K562 (cell line): ENCODE measurements around the gene LMNA. TPM values are rescaled to one million over a fixed set of nuclear protein-coding genes. Genes with fewer than 3 reads are reported as not detected.

Source experiments
- ATAC-seq: fragments of 200-7000 bp; cut with Tn5 transposase; 3 replicates; pipeline ENCODE4 v1.9.1; 2020; ENCODE audit warnings: moderate library complexity
- BruUV-seq: library from RNA; stranded (reverse); fragments of 400-500 nt; replicated peaks from 2 replicates; lab custom pipeline; 2021; lab: Mats Ljungman, UMichigan
- CTCF ChIA-PET: fragments of 300-600 bp; formaldehyde crosslinking; extraction: SDS; loops from one replicate; lab custom pipeline; 2021; ENCODE audit warnings: low intra/inter-chr PET ratio; lab: Yijun Ruan, JAX
- POLR2A ChIA-PET: fragments of 300-600, 350-650 bp; sonication (Branson Sonifier 250); formaldehyde crosslinking; extraction: SDS; loops from one replicate; lab custom pipeline; 2021; ENCODE audit warnings: antibody characterized with exemption, inconsistent platforms; lab: Yijun Ruan, JAX
- DNase-seq, 4 experiments: peaks; one replicate each; pipeline versions ENCODE4 v3.0.0 to v3.0.0-alpha.2; 2011 to 2018; ENCODE audit warnings: low spot score in 3 of 4, mixed read lengths in 3 of 4; ENCODE audit errors: extremely low read depth in 1 of 4
- FAIRE-seq: peaks from 2 replicates; lab custom pipeline; 2011; peaks lifted over from hg19 to GRCh38; lab: Jason Lieb, UNC
- H2AFZ ChIP-seq: 2 replicates; pipeline ENCODE4 v1.6.0; 2011; ENCODE audit warnings: low read depth, low read length, control low read depth, inconsistent platforms
- H3K27ac ChIP-seq: fragments of 200-600 bp; 3 replicates; pipeline ENCODE4 v1.8.0; 2011; ENCODE audit warnings: low read depth, mild to moderate bottlenecking, control low read depth, inconsistent platforms, low read length, moderate library complexity, mixed read lengths; ENCODE audit errors: extremely low read depth
- H3K27me3 ChIP-seq, 2 experiments: fragments of 300-600 bp in 1 of 2; 2 replicates in 1 of 2; 3 replicates in 1 of 2; pipeline versions ENCODE4 v1.6.0 to v1.8.0; 2011; ENCODE audit warnings: inconsistent platforms in 2 of 2, low read length in 2 of 2, mild to moderate bottlenecking in 1 of 2, mixed read lengths in 1 of 2, moderate library complexity in 1 of 2; ENCODE audit not compliant: control insufficient read depth in 2 of 2, insufficient read depth in 2 of 2
- H3K36me3 ChIP-seq: fragments of 300-600 bp; 3 replicates; pipeline ENCODE4 v1.8.0; 2011; ENCODE audit warnings: mild to moderate bottlenecking, low read length, inconsistent platforms; ENCODE audit not compliant: control insufficient read depth, insufficient read depth
- H3K4me1 ChIP-seq, 2 experiments: fragments of 200-600 bp in 1 of 2; replicated peaks in 1 of 2; 2 replicates in 1 of 2; 3 replicates in 1 of 2; pipeline versions ENCODE4 v1.5.1 to v1.8.0; 2011; ENCODE audit warnings: inconsistent platforms in 2 of 2, low read length in 2 of 2, mild to moderate bottlenecking in 1 of 2, mixed read lengths in 1 of 2, moderate library complexity in 1 of 2; ENCODE audit not compliant: control insufficient read depth in 2 of 2, insufficient read depth in 2 of 2
- H3K4me2 ChIP-seq: 2 replicates; pipeline ENCODE4 v1.6.1; 2011; ENCODE audit warnings: low read length, control low read depth, inconsistent platforms, mixed read lengths; ENCODE audit not compliant: insufficient read depth
- H3K4me3 ChIP-seq: fragments of 200-600 bp; sonication (generic), shearing (Covaris generic); 2 replicates; pipeline ENCODE4 v1.5.1; 2016; ENCODE audit warnings: control low read depth, inconsistent platforms
- H3K79me2 ChIP-seq: fragments of 200-600 bp; 3 replicates; pipeline ENCODE4 v1.8.0; 2011; ENCODE audit warnings: low read length, inconsistent platforms; ENCODE audit not compliant: control insufficient read depth, insufficient read depth
- H3K9ac ChIP-seq, 2 experiments: 2 replicates each; pipeline versions ENCODE4 v1.6.0 to v1.6.1; 2011; ENCODE audit warnings: low read depth in 2 of 2, low read length in 2 of 2, control low read depth in 1 of 2, inconsistent platforms in 1 of 2, mild to moderate bottlenecking in 1 of 2, mixed read lengths in 1 of 2; ENCODE audit not compliant: insufficient read depth in 1 of 2
- H3K9me1 ChIP-seq: one replicate; pipeline ENCODE4 v1.6.0; 2011; ENCODE audit warnings: inconsistent platforms, mild to moderate bottlenecking, low read length, moderate library complexity; ENCODE audit not compliant: control insufficient read depth, insufficient read depth
- H3K9me3 ChIP-seq: replicated peaks from 2 replicates; pipeline ENCODE4 v1.5.1; 2011; ENCODE audit warnings: low read depth, low read length, inconsistent platforms; ENCODE audit not compliant: control insufficient read depth, insufficient read depth
- H4K20me1 ChIP-seq: replicated peaks from 2 replicates; pipeline ENCODE4 v1.6.1; 2011; ENCODE audit warnings: low read length, inconsistent platforms, mixed read lengths; ENCODE audit not compliant: control insufficient read depth, insufficient read depth
- SAP30 ChIP-seq: fragments of 200-600 bp; sonication (generic); IDR thresholded peaks from 2 replicates; pipeline ENCODE4 v1.6.1; 2012; ENCODE audit warnings: borderline replicate concordance, low read depth, mild to moderate bottlenecking, moderate library complexity, low read length, control low read depth, inconsistent platforms; ENCODE audit not compliant: insufficient read depth, poor library complexity, severe bottlenecking
- SMAD3 ChIP-seq: fragments of 450-650 bp; formaldehyde crosslinking; conservative IDR thresholded peaks from 2 replicates; pipeline ENCODE4 v1.4.0; 2020; ENCODE audit warnings: mild to moderate bottlenecking
- SRSF3 ChIP-seq: fragments of 200-400 bp; formaldehyde crosslinking; IDR thresholded peaks from 2 replicates; pipeline ENCODE4 v1.6.1; 2016; ENCODE audit warnings: mild to moderate bottlenecking, low read length, moderate library complexity; ENCODE audit not compliant: insufficient read depth
- ZNF583 ChIP-seq: fragments of 250-450 bp; sonication (Bioruptor Pico); IDR thresholded peaks from 2 replicates; pipeline ENCODE4 v1.4.0; 2020
- WGBS: fragments of 100-300 bp; shearing (Covaris generic); methylation state at CpG from one replicate; pipeline ENCODE4 v1.1.6; 2016; ENCODE audit warnings: low coverage, mixed read lengths; ENCODE audit not compliant: insufficient coverage; ENCODE audit errors: missing lambda C conversion rate; 5-methylcytosine and 5-hydroxymethylcytosine counted together
- in situ Hi-C: fragments of 300-500 bp; cut with MboI; formaldehyde crosslinking; loops from 4 replicates; pipeline ENCODE4 v1.15.0; 2018; ENCODE audit warnings: inconsistent platforms, mixed read lengths
- intact Hi-C: fragments of 100-400 bp; cut with micrococcal nuclease; formaldehyde crosslinking; loops from 2 replicates; pipeline ENCODE4 v1.14.2; 2022
- polyA plus RNA-seq, 8 experiments: library from polyadenylated mRNA; depleted of rRNA in 4 of 8; stranded (reverse) in 5 of 8; unstranded in 3 of 8; fragments of >200 nt; fragmentation: Nextera tagmentation in 2 of 8; fragmentation: Illumina TruSeq in 1 of 8; extraction: Ambion mirVana in 2 of 8; extraction: Trizol in 1 of 8; gene quantifications; 2 replicates each; pipeline versions ENCODE4 v1.2.1 to v1.2.3, GENCODE V29; 2011 to 2014; ENCODE audit warnings: inconsistent platforms in 1 of 8, missing spikeins in 1 of 8
- total RNA-seq, 7 experiments: library from RNA; depleted of rRNA in 6 of 7; stranded (reverse); fragments of >200 nt in 6 of 7; fragmentation: Illumina TruSeq in 2 of 7; extraction: Trizol in 2 of 7; gene quantifications; 2 replicates each; pipeline versions ENCODE4 v1.2.1 to v1.2.3, GENCODE V29; 2011 to 2021; ENCODE audit warnings: low replicate concordance in 1 of 7
- TF ChIP-seq, protein P1 (sequence below): fragments of 450-650 bp; formaldehyde crosslinking; IDR thresholded peaks from 2 replicates; pipeline ENCODE4 v1.4.0; 2020; ENCODE audit warnings: mild to moderate bottlenecking, mixed read lengths

LMNA gene
- total and polyA plus RNA-seq, 9 of the 15 experiments (the other 6 are each of a cell fraction or from before 2014, with no cell fraction given), result 1.00 to 347 (median 88.2) TPM

DNA sequence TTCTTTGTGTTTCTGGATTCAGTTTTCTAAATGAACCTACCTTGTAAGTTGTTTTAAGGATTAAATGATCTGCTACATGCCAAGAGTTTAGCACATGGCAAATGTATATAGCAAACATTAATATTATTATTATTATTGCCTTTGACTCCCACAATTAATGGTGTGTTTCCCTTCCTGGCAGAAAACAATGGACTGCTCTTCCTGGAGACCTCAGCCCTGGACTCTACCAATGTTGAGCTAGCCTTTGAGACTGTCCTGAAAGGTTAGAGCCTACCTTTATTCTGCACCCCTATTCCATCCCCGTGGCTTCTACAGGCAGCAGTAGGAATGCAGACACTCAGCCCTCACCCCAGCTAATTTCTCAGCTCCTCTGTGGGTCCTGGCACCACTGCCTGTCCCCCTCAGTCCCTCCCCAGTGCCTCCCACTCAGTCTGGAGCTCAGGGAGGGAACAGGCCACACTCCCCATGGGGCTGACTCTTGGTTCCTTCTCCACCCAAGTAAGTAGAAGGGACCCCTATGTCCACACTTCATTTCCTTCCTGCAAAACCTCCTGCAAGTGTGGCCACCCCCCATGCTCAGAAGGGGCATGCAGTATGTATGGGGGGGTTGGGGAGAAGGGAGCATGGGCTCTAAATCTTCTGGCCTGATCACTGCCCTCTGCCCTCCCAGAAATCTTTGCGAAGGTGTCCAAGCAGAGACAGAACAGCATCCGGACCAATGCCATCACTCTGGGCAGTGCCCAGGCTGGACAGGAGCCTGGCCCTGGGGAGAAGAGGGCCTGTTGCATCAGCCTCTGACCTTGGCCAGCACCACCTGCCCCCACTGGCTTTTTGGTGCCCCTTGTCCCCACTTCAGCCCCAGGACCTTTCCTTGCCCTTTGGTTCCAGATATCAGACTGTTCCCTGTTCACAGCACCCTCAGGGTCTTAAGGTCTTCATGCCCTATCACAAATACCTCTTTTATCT is 44.7 kb upstream of the LMNA start:
- no peak for ATAC-seq
- H3K4me2 ChIP-seq, result no peak overlapping the region
- no peaks in the 10 kb centered on the region for H4K20me1 ChIP-seq
- no peaks in the 10 kb centered on the region for H3K9me3 ChIP-seq
- H3K79me2 ChIP-seq, result no peaks in the 10 kb centered on the region
- no peak overlapping the region for H2AFZ ChIP-seq
- POLR2A ChIA-PET, result interaction anchor here (0.6 to 0.7 kb wide), 2 partner anchors 9 to 13 kb away, joined by 3 to 4 read pairs; no protein-coding TSS in a partner anchor
- no peak overlapping the region for H3K4me3 ChIP-seq
- H3K4me1 ChIP-seq, result peaks cover 0 to 7% of the 10 kb centered on the region in 2 experiments; a peak in 3 of 5 replicates
- H3K27me3 ChIP-seq, result no peaks in the 10 kb centered on the region
- in situ Hi-C loops (loop anchor here (5.0 kb wide), 1 partner anchor 137 kb away; the partner anchor contains the start of gene KHDC4), intact Hi-C loops (loop anchor here (5.0 kb wide), 3 partner anchors 42 to 332 kb away; no protein-coding TSS in a partner anchor)
- 46% methylated on average over 3 of the region's 3 CpGs for WGBS
- 0 out of 3 replicates have a peak, but pooled peaks cover 3% of the 10 kb centered on the region for H3K36me3 ChIP-seq
- no peaks in the 10 kb centered on the region for H3K9me1 ChIP-seq
- CTCF ChIA-PET, result no interaction called here
- DNase-seq, result no peak
- H3K27ac ChIP-seq, result no peak overlapping the region
- TF ChIP-seq, protein P1, sequence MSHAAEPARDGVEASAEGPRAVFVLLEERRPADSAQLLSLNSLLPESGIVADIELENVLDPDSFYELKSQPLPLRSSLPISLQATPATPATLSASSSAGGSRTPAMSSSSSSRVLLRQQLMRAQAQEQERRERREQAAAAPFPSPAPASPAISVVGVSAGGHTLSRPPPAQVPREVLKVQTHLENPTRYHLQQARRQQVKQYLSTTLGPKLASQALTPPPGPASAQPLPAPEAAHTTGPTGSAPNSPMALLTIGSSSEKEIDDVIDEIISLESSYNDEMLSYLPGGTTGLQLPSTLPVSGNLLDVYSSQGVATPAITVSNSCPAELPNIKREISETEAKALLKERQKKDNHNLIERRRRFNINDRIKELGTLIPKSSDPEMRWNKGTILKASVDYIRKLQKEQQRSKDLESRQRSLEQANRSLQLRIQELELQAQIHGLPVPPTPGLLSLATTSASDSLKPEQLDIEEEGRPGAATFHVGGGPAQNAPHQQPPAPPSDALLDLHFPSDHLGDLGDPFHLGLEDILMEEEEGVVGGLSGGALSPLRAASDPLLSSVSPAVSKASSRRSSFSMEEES, result no peak
- TF ChIP-seq SRSF3 (no peak), SAP30 (no peak), ZNF583 (CRISPR knock-in tag) (no peak), SMAD3 (CRISPR knock-in tag) (no peak)
- no TSS peak for BruUV-seq
- FAIRE-seq, result no peak
- H3K9ac ChIP-seq, result peak overlapping the region in 1 of 2 experiments; percentile 62; a peak in 2 of 4 replicates
